H1 (cell line): ENCODE data around the gene MBLAC1. TPM values are rescaled to one million over a fixed set of nuclear protein-coding genes. Genes with fewer than 3 reads are reported as not detected.

Source experiments
- CTCF ChIA-PET: fragments of 300-600 bp; sonication (Branson Sonifier 250); formaldehyde crosslinking; loops from one replicate; lab custom pipeline; 2021; ENCODE audit not compliant: partially characterized antibody; lab: Charles Lee
- POLR2A ChIA-PET: fragments of 300-600 bp; sonication (Branson Sonifier 250); formaldehyde crosslinking; loops from one replicate; lab custom pipeline; 2021; ENCODE audit warnings: inconsistent platforms; ENCODE audit not compliant: partially characterized antibody; lab: Charles Lee
- DNase-seq, 2 experiments: peaks; one replicate each; pipeline versions ENCODE4 v3.0.0 to v3.0.0-alpha.2; 2010 to 2022; ENCODE audit warnings: low spot score in 2 of 2, low read depth in 1 of 2, mixed read lengths in 1 of 2
- FAIRE-seq: peaks from 2 replicates; lab custom pipeline; 2011; peaks lifted over from hg19 to GRCh38; lab: Jason Lieb, UNC
- H2AFZ ChIP-seq: 2 replicates; pipeline ENCODE4 v1.8.1; 2012; ENCODE audit warnings: low read length, inconsistent platforms
- H2AK5ac ChIP-seq: 2 replicates; pipeline ENCODE4 v1.6.1; 2013; ENCODE audit warnings: low read depth, low read length
- H2BK120ac ChIP-seq: replicated peaks from 2 replicates; pipeline ENCODE3; 2013; ENCODE audit warnings: low read depth, low read length, inconsistent platforms
- H2BK12ac ChIP-seq: 2 replicates; pipeline ENCODE4 v1.6.1; 2013; ENCODE audit warnings: low read depth, low read length
- H2BK15ac ChIP-seq: 2 replicates; pipeline ENCODE4 v1.6.1; 2013; ENCODE audit warnings: low read length
- H2BK20ac ChIP-seq: 2 replicates; pipeline ENCODE4 v1.6.1; 2013; ENCODE audit warnings: low read length
- H2BK5ac ChIP-seq: 2 replicates; pipeline ENCODE4 v1.6.1; 2013; ENCODE audit warnings: low read depth, low read length
- H3K14ac ChIP-seq: 2 replicates; pipeline ENCODE4 v1.6.1; 2013; ENCODE audit warnings: inconsistent platforms; ENCODE audit not compliant: insufficient read length
- H3K18ac ChIP-seq: 2 replicates; pipeline ENCODE4 v1.6.1; 2013; ENCODE audit warnings: low read length; ENCODE audit errors: extremely low read depth
- H3K23ac ChIP-seq: 2 replicates; pipeline ENCODE4 v1.6.1; 2013; ENCODE audit warnings: inconsistent platforms; ENCODE audit not compliant: insufficient read length
- H3K23me2 ChIP-seq: 2 replicates; pipeline ENCODE4 v1.6.1; 2013; ENCODE audit warnings: low read depth, low read length
- H3K27ac ChIP-seq: 2 replicates; pipeline ENCODE4 v1.6.1; 2011; ENCODE audit warnings: low read depth, low read length, inconsistent platforms
- H3K27me3 ChIP-seq, 4 experiments: replicated peaks in 1 of 4; 1 replicate in 1 of 4; 2 replicates in 3 of 4; pipeline versions ENCODE4 v1.6.1 to v1.8.1; 2011 to 2013; ENCODE audit warnings: low read length in 3 of 4, mild to moderate bottlenecking in 3 of 4, inconsistent platforms in 2 of 4, mixed read lengths in 2 of 4, moderate library complexity in 1 of 4; ENCODE audit not compliant: control insufficient read depth in 3 of 4, insufficient read depth in 3 of 4; ENCODE audit errors: extremely low read depth in 1 of 4
- H3K36me3 ChIP-seq, 4 experiments: 2 replicates each; pipeline versions ENCODE4 v1.6.1 to v1.8.1; 2011 to 2013; ENCODE audit warnings: mild to moderate bottlenecking in 4 of 4, low read length in 3 of 4, moderate library complexity in 2 of 4, control low read depth in 1 of 4, inconsistent platforms in 1 of 4; ENCODE audit not compliant: insufficient read depth in 4 of 4, control insufficient read depth in 2 of 4
- H3K4ac ChIP-seq: replicated peaks from 2 replicates; pipeline ENCODE3; 2013; ENCODE audit warnings: low read length, low read depth, mixed read lengths, inconsistent platforms; ENCODE audit not compliant: insufficient read length
- H3K4me1 ChIP-seq, 4 experiments: replicated peaks in 1 of 4; 1 replicate in 1 of 4; 2 replicates in 3 of 4; pipeline versions ENCODE4 v1.6.1 to v1.8.1; 2011 to 2013; ENCODE audit warnings: low read length in 3 of 4, inconsistent platforms in 2 of 4, mixed read lengths in 1 of 4; ENCODE audit not compliant: insufficient read depth in 4 of 4, control insufficient read depth in 3 of 4
- H3K4me2 ChIP-seq, 2 experiments: 2 replicates each; pipeline versions ENCODE4 v1.6.1 to v1.8.1; 2011 to 2013; ENCODE audit warnings: low read depth in 2 of 2, low read length in 2 of 2, control low read depth in 1 of 2, inconsistent platforms in 1 of 2, mild to moderate bottlenecking in 1 of 2; ENCODE audit not compliant: insufficient read depth in 1 of 2
- H3K4me3 ChIP-seq, 4 experiments: fragments of 200-600, 300-600 bp in 1 of 4; sonication (generic), shearing (Covaris generic), sonication (Bioruptor Twin) in 1 of 4; 2 replicates each; pipeline versions ENCODE4 v1.5.1 to v1.8.1; 2011 to 2016; ENCODE audit warnings: low read length in 4 of 4, low read depth in 3 of 4, control low read depth in 2 of 4, inconsistent platforms in 2 of 4, mild to moderate bottlenecking in 2 of 4, mixed read lengths in 1 of 4, moderate library complexity in 1 of 4; ENCODE audit not compliant: insufficient read depth in 2 of 4; ENCODE audit errors: extremely low read depth in 1 of 4
- H3K56ac ChIP-seq: replicated peaks from 2 replicates; pipeline ENCODE3; 2013; ENCODE audit warnings: low read depth, mild to moderate bottlenecking, mixed read lengths, low read length, inconsistent platforms; ENCODE audit not compliant: insufficient read length
- H3K79me1 ChIP-seq: 2 replicates; pipeline ENCODE4 v1.6.1; 2013; ENCODE audit warnings: low read depth, low read length, control low read depth
- H3K79me2 ChIP-seq, 2 experiments: 2 replicates each; pipeline versions ENCODE4 v1.6.1 to v1.8.1; 2012 to 2013; ENCODE audit warnings: low read length in 2 of 2, mild to moderate bottlenecking in 2 of 2, inconsistent platforms in 1 of 2; ENCODE audit not compliant: insufficient read depth in 2 of 2, control insufficient read depth in 1 of 2
- H3K9ac ChIP-seq, 4 experiments: replicated peaks in 1 of 4; 1 replicate in 1 of 4; 2 replicates in 3 of 4; pipeline versions ENCODE4 v1.6.1 to v1.8.1; 2011 to 2013; ENCODE audit warnings: low read depth in 3 of 4, low read length in 3 of 4, control low read depth in 2 of 4, mild to moderate bottlenecking in 2 of 4, moderate library complexity in 2 of 4, inconsistent platforms in 1 of 4; ENCODE audit errors: extremely low read depth in 1 of 4
- H3K9me3 ChIP-seq, 2 experiments: 2 replicates each; pipeline versions ENCODE4 v1.6.1 to v1.8.1; 2012 to 2013; ENCODE audit warnings: mild to moderate bottlenecking in 2 of 2, moderate library complexity in 2 of 2, control low read depth in 1 of 2, inconsistent platforms in 1 of 2, low read depth in 1 of 2, low read length in 1 of 2, mixed read lengths in 1 of 2; ENCODE audit not compliant: insufficient read depth in 2 of 2
- H4K20me1 ChIP-seq, 2 experiments: replicated peaks in 1 of 2; 2 replicates each; pipeline versions ENCODE3 to v1.8.1; 2011 to 2013; ENCODE audit warnings: inconsistent platforms in 2 of 2, low read length in 2 of 2, mild to moderate bottlenecking in 1 of 2; ENCODE audit not compliant: insufficient read depth in 2 of 2, control insufficient read depth in 1 of 2
- H4K5ac ChIP-seq: 2 replicates; pipeline ENCODE4 v1.6.1; 2013; ENCODE audit warnings: low read length, low read depth, mixed read lengths, inconsistent platforms; ENCODE audit not compliant: insufficient read length
- H4K8ac ChIP-seq: 2 replicates; pipeline ENCODE4 v1.8.0; 2013; ENCODE audit warnings: mild to moderate bottlenecking, moderate library complexity, low read length, inconsistent platforms; ENCODE audit not compliant: insufficient read depth; ENCODE audit errors: extremely low read depth
- H4K91ac ChIP-seq: replicated peaks from 2 replicates; pipeline ENCODE3; 2013; ENCODE audit warnings: low read length, mixed read lengths, inconsistent platforms; ENCODE audit not compliant: insufficient read length
- BCL11A ChIP-seq, 2 experiments: IDR thresholded peaks; one replicate each; pipeline ENCODE4 v1.6.1; 2011; ENCODE audit warnings: low read depth in 2 of 2, low read length in 2 of 2, mild to moderate bottlenecking in 2 of 2
- CEBPB ChIP-seq: IDR thresholded peaks from 2 replicates; pipeline ENCODE4 v1.6.1; 2012; ENCODE audit warnings: low read depth, low read length
- E2F6 ChIP-seq: IDR thresholded peaks from 2 replicates; pipeline ENCODE4 v1.6.1; 2012; ENCODE audit warnings: inconsistent platforms
- HDAC6 ChIP-seq: IDR thresholded peaks from one replicate; pipeline ENCODE4 v1.7.1; 2012; ENCODE audit warnings: low read depth, mild to moderate bottlenecking, inconsistent platforms, low read length, moderate library complexity
- KDM1A ChIP-seq: fragments of 200-600, 300-600 bp; sonication (generic); IDR thresholded peaks from 2 replicates; pipeline ENCODE4 v1.7.1; 2016; ENCODE audit warnings: mild to moderate bottlenecking, low read length, borderline replicate concordance
- RAD21 ChIP-seq, 2 experiments: IDR thresholded peaks in 1 of 2; conservative IDR thresholded peaks in 1 of 2; 2 replicates each; pipeline ENCODE4 v1.6.1; 2011; ENCODE audit warnings: low read depth in 2 of 2, low read length in 2 of 2, improper control_type of control experiment in 1 of 2, inconsistent platforms in 1 of 2, mild to moderate bottlenecking in 1 of 2, moderate library complexity in 1 of 2
- RFX5 ChIP-seq: IDR thresholded peaks from 2 replicates; pipeline ENCODE4 v1.6.1; 2011; ENCODE audit warnings: low read depth, low read length, improper control_type of control experiment, borderline replicate concordance
- SIRT6 ChIP-seq: IDR thresholded peaks from one replicate; pipeline ENCODE4 v1.7.1; 2012; ENCODE audit warnings: low read length, inconsistent platforms
- TCF12 ChIP-seq: IDR thresholded peaks from 2 replicates; pipeline ENCODE4 v1.6.1; 2011; ENCODE audit warnings: low read depth, mild to moderate bottlenecking, low read length
- YY1 ChIP-seq: IDR thresholded peaks from 2 replicates; pipeline ENCODE4 v1.6.1; 2011; ENCODE audit warnings: low read depth, mild to moderate bottlenecking, low read length
- WGBS, 2 experiments: shearing (Covaris generic) in 1 of 2; methylation state at CpG; one replicate each; pipeline versions ENCODE4 v1.1.6 to v1.1.7; 2013 to 2015; ENCODE audit warnings: low lambda C conversion rate in 2 of 2, mixed read lengths in 2 of 2, inconsistent platforms in 1 of 2, low coverage in 1 of 2, missing lambda C conversion rate in 1 of 2; ENCODE audit not compliant: insufficient replicate concordance in 2 of 2, insufficient coverage in 1 of 2, insufficient read length in 1 of 2; ENCODE audit errors: extremely low coverage in 1 of 2, missing lambda C conversion rate in 1 of 2; 5-methylcytosine and 5-hydroxymethylcytosine counted together
- polyA plus RNA-seq, 7 experiments: library from polyadenylated mRNA; depleted of rRNA in 3 of 7; stranded (reverse) in 5 of 7; unstranded in 2 of 7; fragments of >200 nt in 5 of 7; fragments of 200-250 nt in 2 of 7; gene quantifications; 1 replicate in 5 of 7; 2 replicates in 1 of 7; 4 replicates in 1 of 7; pipeline versions ENCODE4 v1.2.1 to v1.2.3, GENCODE V29; 2011 to 2013; ENCODE audit warnings: missing spikeins in 2 of 7, mixed read lengths in 2 of 7
- total RNA-seq: library from RNA; stranded (reverse); fragmentation: NEBNext Ultra II Directional; extraction: Animal tissue kit (Norgen Biotek cat#: 25700); gene quantifications from 2 replicates; pipeline ENCODE4 v1.2.1, GENCODE V29; 2021

MBLAC1 gene
- total and polyA plus RNA-seq, 2 of the 8 experiments (the other 6 are each of a cell fraction or from before 2014, with no cell fraction given), result 1.00 to 1.7 TPM

- ChIA-PET CTCF (interaction anchor here (0.7 to 2.4 kb wide), 3 partner anchors 41 to 46 kb away, joined by 3 to 5 read pairs (median 3); no protein-coding TSS in a partner anchor), POLR2A (interaction anchor here (0.7 to 19.5 kb wide), 13 partner anchors 5 to 91 kb away, joined by 3 to 722 read pairs (median 4); partner anchors contain the start of genes AP4M1, MBLAC1, MCM7 and ZSCAN21)
- Histone ChIP-seq H3K4me1 (no peaks in the 10 kb centered on the region; a peak in 1 of 7 replicates), H3K23me2 (peaks cover 4% of the 10 kb centered on the region; the same call in 1 of the 2 replicates), H3K14ac (no peak within 1 kb of the TSS), H3K27ac (peak within 1 kb of the TSS; percentile 77), H3K27me3 (no peaks in the 10 kb centered on the region), H3K18ac (peak within 1 kb of the TSS; percentile 88), H3K36me3 (peaks cover 25 to 36% (median 32%) of the 10 kb centered on the region in 4 experiments), H2BK20ac (no peak within 1 kb of the TSS), H2BK120ac (peak within 1 kb of the TSS; percentile 4), H3K79me1 (peaks cover 5% of the 10 kb centered on the region), H4K20me1 (peaks cover 12 to 15% of the 10 kb centered on the region in 2 experiments), H3K56ac (peak within 1 kb of the TSS; percentile 89), H4K91ac (peak within 1 kb of the TSS; percentile 83), H2AFZ (peak within 1 kb of the TSS; percentile 73; the same call in 1 of the 2 replicates), H2BK5ac (peak within 1 kb of the TSS; percentile 79; the same call in 1 of the 2 replicates), H3K4me3 (peak within 1 kb of the TSS; percentile 78 to 98 (median 96)), H2AK5ac (0 out of 2 replicates have a peak within 1 kb of the TSS, but pooled peaks have one; percentile 7), H3K4me2 (peak within 1 kb of the TSS; percentile 66 to 70), H3K4ac (peak within 1 kb of the TSS; percentile 70), H4K5ac (peak within 1 kb of the TSS; percentile 85), H2BK12ac (peak within 1 kb of the TSS; percentile 69; the same call in 1 of the 2 replicates), H3K23ac (no peak within 1 kb of the TSS), H3K9ac (peak within 1 kb of the TSS; percentile 78 to 93 (median 88)), H4K8ac (peak within 1 kb of the TSS; percentile 95), H2BK15ac (0 out of 2 replicates have a peak within 1 kb of the TSS, but pooled peaks have one; percentile 67), H3K79me2 (peaks cover 0 to 6% of the 10 kb centered on the region in 2 experiments; a peak in 1 of 4 replicates), H3K9me3 (no peaks in the 10 kb centered on the region)
- FAIRE-seq (no peak), DNase-seq (peak in 1 of 2 experiments; percentile 93)
- WGBS, 2 experiments, result 5% methylated on average over 27 of the region's 68 CpGs; no CpG with 5 or more reads in 1 of the 2 experiments
- TF ChIP-seq BCL11A (IDR thresholded peaks at IDR 0.05; ENCODE audit: low read depth in 2 of 2, low read length in 2 of 2) (no peak), KDM1A (no peak), TCF12 (no peak), RAD21 (IDR thresholded peaks at IDR 0.05 in 1 of 2, conservative IDR thresholded peaks at IDR 0.05 in 1 of 2; ENCODE audit: low read depth in 2 of 2, low read length in 2 of 2) (no peak), YY1 (peak; percentile 94), E2F6 (peak; percentile 87), CEBPB (no peak), SIRT6 (no peak), RFX5 (no peak), HDAC6 (no peak)
Measured at GRCh38 chr7:100088621-100089457, 37.9 kb upstream of the MBLAC1 start, which contains the start of gene COPS6. Gene COPS6, plus strand, starts transcription at chr7:100088969. Its CDS starts 22 bp downstream, at chr7:100088991.
